Ishikawa (cell line): ENCODE results near the gene CAPG.

Source experiments
- CEBPB ChIP-seq: IDR thresholded peaks from 2 replicates; pipeline ENCODE4 v1.6.1; 2012
- FOXM1 ChIP-seq: IDR thresholded peaks from 2 replicates; pipeline ENCODE4 v1.6.1; 2012; ENCODE audit warnings: low read depth, borderline replicate concordance
- MAX ChIP-seq: IDR thresholded peaks from 2 replicates; pipeline ENCODE4 v1.6.1; 2012
- RAD21 ChIP-seq: IDR thresholded peaks from 2 replicates; pipeline ENCODE4 v1.6.1; 2012; ENCODE audit warnings: low read depth
- REST ChIP-seq: IDR thresholded peaks from 2 replicates; pipeline ENCODE4 v1.6.1; 2012; ENCODE audit warnings: low read depth, mild to moderate bottlenecking
- YY1 ChIP-seq: IDR thresholded peaks from 2 replicates; pipeline ENCODE4 v1.6.1; 2012; ENCODE audit warnings: low read depth

DNA sequence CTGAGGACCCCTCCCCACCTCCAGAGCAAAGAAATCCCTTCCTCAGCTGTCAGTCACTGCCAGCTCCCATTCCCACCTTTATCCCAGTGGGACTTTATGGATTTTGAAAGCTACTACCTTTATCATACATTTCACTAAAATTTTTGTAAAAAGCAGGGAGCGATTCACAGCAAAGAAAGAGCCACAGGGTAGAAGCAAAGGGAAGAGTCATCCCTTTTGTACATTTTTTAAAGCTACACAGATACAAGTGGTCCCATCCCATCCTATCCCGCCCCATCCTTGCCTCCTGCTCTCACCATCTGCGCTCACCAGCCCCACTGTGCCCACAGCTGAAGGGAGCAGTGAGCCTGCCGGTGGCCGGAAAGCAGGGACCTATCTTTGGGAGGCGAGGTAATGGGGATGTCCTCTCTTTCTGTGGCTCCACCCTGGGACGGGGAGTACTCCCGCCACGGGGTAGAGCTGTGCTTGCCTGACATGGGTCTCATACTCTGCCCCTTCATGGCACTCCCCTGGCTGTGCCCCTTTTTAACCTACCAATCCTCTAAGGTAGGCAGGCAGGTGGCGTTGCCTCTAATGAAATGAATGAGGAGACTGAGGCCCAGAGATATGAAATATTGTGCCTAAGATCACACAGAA is 21.5 kb upstream of the CAPG start:
- TF ChIP-seq CEBPB (no peak), MAX (no peak), REST (no peak), YY1 (no peak), RAD21 (no peak), FOXM1 (no peak)
